ENCODE results near the gene AGFG2.
"Not testable (repeated sequence)": the region's sequence is repeated elsewhere in the genome, so short reads cannot be mapped to it uniquely, and the experiment has no call there.

AGFG2 gene

GRCh38 chr7:100538654-100539435 is at the start of gene AGFG2:
AGFG2 (plus strand) TSS chr7:100539203; CDS start chr7:100539347, 144 bp downstream.
- peak within 1 kb of the TSS; percentile 59 to 82 (median 75) for H3K9ac ChIP-seq
- peak within 1 kb of the TSS; percentile 66 to 87 (median 75) for H3K4me3 ChIP-seq
- peaks cover 12 to 29% (median 18%) of the 10 kb centered on the region in 10 experiments for H3K4me1 ChIP-seq
- H3K36me3 ChIP-seq: no peaks in the 10 kb centered on the region
- peak within 1 kb of the TSS in 4 of 11 experiments; percentile 46 to 65 (median 58); a peak in 6 of 22 replicates for H3K27ac ChIP-seq
- peak within 1 kb of the TSS; percentile 77 to 100 (median 97) for H3K4me2 ChIP-seq
- H3K9me3 ChIP-seq (replicated peaks in 1 of 11): no peaks in the 10 kb centered on the region
- H3K27me3 ChIP-seq: no peaks in the 10 kb centered on the region
- no peak for TF ChIP-seq Cebpa-rat (IDR thresholded peaks at IDR 0.05)
- no peaks in the 10 kb centered on the region; a peak in 1 of 22 replicates for H4K20me1 ChIP-seq

GRCh38 chr7:100489824-100490223 is 49.2 kb upstream of the AGFG2 start:
- Histone ChIP-seq H3K9me3 (replicated peaks in 1 of 11) (no peaks in the 10 kb centered on the region), H3K36me3 (no peaks in the 10 kb centered on the region), H3K27me3 (peaks cover 0 to 20% (median 9%) of the 10 kb centered on the region in 11 experiments; a peak in 13 of 22 replicates), H3K4me1 (peaks cover 21 to 60% (median 51%) of the 10 kb centered on the region in 10 experiments; a peak in 19 of 20 replicates), H3K27ac (peak overlapping the region in 2 of 11 experiments; percentile 17 to 28; a peak in 2 of 22 replicates), H3K4me3 (no peak overlapping the region), H3K9ac (no peak overlapping the region), H3K4me2 (peak overlapping the region in 7 of 11 experiments; percentile 4 to 38 (median 31); a peak in 10 of 22 replicates), H4K20me1 (no peaks in the 10 kb centered on the region; a peak in 1 of 22 replicates)
- TF ChIP-seq Cebpa-rat (IDR thresholded peaks at IDR 0.05): no peak

GRCh38 chr7:100490483-100491191 is 48.4 kb upstream of the AGFG2 start:
- peaks cover 0 to 20% (median 9%) of the 10 kb centered on the region in 11 experiments; a peak in 13 of 22 replicates for H3K27me3 ChIP-seq
- H4K20me1 ChIP-seq: no peaks in the 10 kb centered on the region; a peak in 1 of 22 replicates
- peak overlapping the region in 5 of 11 experiments; percentile 4 to 38 (median 35); a peak in 6 of 22 replicates for H3K4me2 ChIP-seq
- no peaks in the 10 kb centered on the region for H3K36me3 ChIP-seq
- H3K4me1 ChIP-seq: peaks cover 21 to 59% (median 48%) of the 10 kb centered on the region in 10 experiments; a peak in 19 of 20 replicates
- no peaks in the 10 kb centered on the region for H3K9me3 ChIP-seq (replicated peaks in 1 of 11)
- no peak overlapping the region for H3K9ac ChIP-seq
- no peak overlapping the region for H3K4me3 ChIP-seq
- peak overlapping the region in 2 of 11 experiments; percentile 17 to 28; a peak in 2 of 22 replicates for H3K27ac ChIP-seq
- no peak for TF ChIP-seq Cebpa-rat (IDR thresholded peaks at IDR 0.05)

- Histone ChIP-seq H4K20me1 (no peaks in the 10 kb centered on the region; a peak in 1 of 22 replicates), H3K36me3 (no peaks in the 10 kb centered on the region), H3K4me1 (peaks cover 21 to 53% (median 44%) of the 10 kb centered on the region in 10 experiments; a peak in 19 of 20 replicates), H3K9me3 (replicated peaks in 1 of 11) (no peaks in the 10 kb centered on the region), H3K27me3 (peaks cover 0 to 20% (median 9%) of the 10 kb centered on the region in 11 experiments; a peak in 13 of 22 replicates), H3K4me2 (no peak overlapping the region), H3K4me3 (no peak overlapping the region), H3K27ac (no peak overlapping the region), H3K9ac (no peak overlapping the region)
- TF ChIP-seq Cebpa-rat (IDR thresholded peaks at IDR 0.05): no peak
Measured at GRCh38 chr7:100491192-100491578, 47.8 kb upstream of the AGFG2 start.

- no peak for TF ChIP-seq Cebpa-rat (IDR thresholded peaks at IDR 0.05)
- H3K9ac ChIP-seq: peak overlapping the region in 8 of 11 experiments; percentile 29 to 62 (median 44); a peak in 13 of 22 replicates
- no peaks in the 10 kb centered on the region; a peak in 1 of 22 replicates for H4K20me1 ChIP-seq
- H3K4me3 ChIP-seq: peak overlapping the region; percentile 10 to 65 (median 48); a peak in 18 of 20 replicates
- H3K4me1 ChIP-seq: peaks cover 9 to 40% (median 32%) of the 10 kb centered on the region in 10 experiments; a peak in 19 of 20 replicates
- H3K9me3 ChIP-seq (replicated peaks in 1 of 11): no peaks in the 10 kb centered on the region
- H3K4me2 ChIP-seq: peak overlapping the region; percentile 59 to 95 (median 84)
- H3K27ac ChIP-seq: no peak overlapping the region
- H3K36me3 ChIP-seq: no peaks in the 10 kb centered on the region
- peaks cover 0 to 20% (median 9%) of the 10 kb centered on the region in 11 experiments; a peak in 13 of 22 replicates for H3K27me3 ChIP-seq
Measured at GRCh38 chr7:100492738-100493475, 46.1 kb upstream of the AGFG2 start.

- Histone ChIP-seq H3K4me1 (peaks cover 9 to 40% (median 32%) of the 10 kb centered on the region in 10 experiments; a peak in 19 of 20 replicates), H3K4me3 (peak overlapping the region; percentile 10 to 65 (median 48)), H3K4me2 (peak overlapping the region; percentile 59 to 95 (median 84)), H3K36me3 (no peaks in the 10 kb centered on the region), H3K9ac (peak overlapping the region in 9 of 11 experiments; percentile 29 to 62 (median 46); a peak in 14 of 22 replicates), H3K27ac (no peak overlapping the region), H4K20me1 (no peaks in the 10 kb centered on the region; a peak in 1 of 22 replicates), H3K9me3 (replicated peaks in 1 of 11) (no peaks in the 10 kb centered on the region), H3K27me3 (peaks cover 0 to 20% (median 9%) of the 10 kb centered on the region in 11 experiments; a peak in 13 of 22 replicates)
- no peak for TF ChIP-seq Cebpa-rat (IDR thresholded peaks at IDR 0.05)
Measured at GRCh38 chr7:100493476-100494264, 45.3 kb upstream of the AGFG2 start.

- no peaks in the 10 kb centered on the region for H3K9me3 ChIP-seq (replicated peaks in 1 of 11)
- no peak overlapping the region for H3K4me3 ChIP-seq
- H3K36me3 ChIP-seq: no peaks in the 10 kb centered on the region
- H3K27me3 ChIP-seq: peaks cover 0 to 20% (median 9%) of the 10 kb centered on the region in 11 experiments; a peak in 13 of 22 replicates
- H4K20me1 ChIP-seq: no peaks in the 10 kb centered on the region
- TF ChIP-seq Cebpa-rat (IDR thresholded peaks at IDR 0.05): no peak
- H3K27ac ChIP-seq: no peak overlapping the region
- no peak overlapping the region for H3K9ac ChIP-seq
- peaks cover 5 to 24% (median 16%) of the 10 kb centered on the region in 10 experiments; a peak in 18 of 20 replicates for H3K4me1 ChIP-seq
- no peak overlapping the region for H3K4me2 ChIP-seq
Measured at GRCh38 chr7:100496509-100496908, 42.5 kb upstream of the AGFG2 start.

- not testable (repeated sequence) for H3K9ac ChIP-seq; H3K9me3 ChIP-seq (replicated peaks in 1 of 11); H3K27me3 ChIP-seq; H3K4me2 ChIP-seq; H3K4me3 ChIP-seq; H4K20me1 ChIP-seq; H3K4me1 ChIP-seq; H3K27ac ChIP-seq; H3K36me3 ChIP-seq
Measured at GRCh38 chr7:100500743-100501142, 38.3 kb upstream of the AGFG2 start.

- H3K27me3 ChIP-seq; H3K9ac ChIP-seq; H3K27ac ChIP-seq; H3K36me3 ChIP-seq; H4K20me1 ChIP-seq; H3K9me3 ChIP-seq (replicated peaks in 1 of 11); H3K4me3 ChIP-seq; H3K4me2 ChIP-seq: not testable (repeated sequence)
- 0 out of 20 replicates have a peak, but pooled peaks cover 0 to 11% (median 0%) of the 10 kb centered on the region in 10 experiments for H3K4me1 ChIP-seq
Measured at GRCh38 chr7:100504031-100504430, 35.0 kb upstream of the AGFG2 start.

Data from BLaER1 treated with 17β-estradiol and CSF1 and Interleukin-3, amounts not matched to agents 10 nM and 100 nM (cell line).